GM10847 (cell line): ENCODE measurements around the gene NDRG4.

ENCODE experiments used
- POLR2A ChIP-seq: IDR thresholded peaks from 2 replicates; pipeline ENCODE4 v1.6.1; 2011; ENCODE audit not compliant: insufficient read length; ENCODE audit errors: extremely low read depth

The NDRG4 gene

GRCh38 chr16:58533751-58534470 is 34.0 kb downstream of the NDRG4 start:
- TF ChIP-seq POLR2A, result no peak

GRCh38 chr16:58535100-58535499 is 35.2 kb downstream of the NDRG4 start:
- TF ChIP-seq POLR2A, result no peak

- TF ChIP-seq POLR2A, result no peak
Observed at GRCh38 chr16:58536278-58536677, 36.3 kb downstream of the NDRG4 start.

GRCh38 chr16:58537124-58537906 is 37.4 kb downstream of the NDRG4 start:
- no peak for TF ChIP-seq POLR2A

GRCh38 chr16:58541711-58542110 is 41.8 kb downstream of the NDRG4 start:
- TF ChIP-seq POLR2A, result no peak

- TF ChIP-seq POLR2A, result no peak
Observed at GRCh38 chr16:58542291-58542690, 42.3 kb downstream of the NDRG4 start.

GRCh38 chr16:58543685-58544084 is 43.7 kb downstream of the NDRG4 start:
- no peak for TF ChIP-seq POLR2A

GRCh38 chr16:58548378-58548777 is 48.4 kb downstream of the NDRG4 start:
- TF ChIP-seq POLR2A, result no peak

- TF ChIP-seq POLR2A, result no peak
Observed at GRCh38 chr16:58551496-58551895, 51.6 kb downstream of the NDRG4 start.

- no peak for TF ChIP-seq POLR2A
Observed at GRCh38 chr16:58556678-58557077, 56.7 kb downstream of the NDRG4 start.
